ENCODE data around the gene CPNE5.

- TF ChIP-seq POLR2A (IDR thresholded peaks at IDR 0.05) (no peak), CTCF (IDR thresholded peaks at IDR 0.05) (no peak), POLR2AphosphoS5 (IDR thresholded peaks at IDR 0.05) (no peak), EP300 (IDR thresholded peaks at IDR 0.05) (no peak)
Observed at GRCh38 chr6:36739947-36740817, 99.1 kb downstream of the CPNE5 start.

Data from stomach (tissue), 4 donors.